ENCODE results near the gene GTPBP1. TPM values are rescaled to one million over a fixed set of nuclear protein-coding genes. Genes with fewer than 3 reads are reported as not detected.

Gene GTPBP1
- total RNA-seq, 2 experiments from 2014 or later, result 51.1 to 95.0 TPM

DNA sequence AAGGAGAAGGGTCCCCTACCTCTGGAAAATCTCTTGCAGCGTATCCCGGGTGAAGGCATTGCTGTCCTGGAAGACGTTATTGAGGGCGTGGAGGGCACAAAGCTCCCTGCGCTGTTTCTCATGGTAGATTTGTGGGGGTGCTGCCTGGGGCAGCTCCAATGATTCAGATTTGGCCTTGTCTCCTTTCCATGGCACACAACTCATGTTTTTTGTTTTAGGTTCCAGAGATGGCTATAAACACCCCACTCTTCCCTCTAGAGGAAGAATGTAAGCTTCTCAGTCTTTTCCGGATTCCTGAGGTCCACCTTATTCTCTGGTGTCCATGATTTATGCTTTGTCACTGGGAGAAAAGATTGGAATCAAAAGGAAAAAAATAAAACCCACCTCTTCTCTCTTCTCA, 6.0 kb upstream of the GTPBP1 start:
- Histone ChIP-seq H3K4me1 (ENCODE audit: insufficient read depth, low read length, poor library complexity, severe bottlenecking) (peaks cover 68% of the 10 kb centered on the region), H3K27ac (ENCODE audit: low read depth, low read length, poor library complexity, severe bottlenecking) (peak overlapping the region; percentile 75), H4K20me1 (ENCODE audit: insufficient read depth, low read length) (peaks cover 8% of the 10 kb centered on the region; the same call in 1 of the 2 replicates), H3K9me2 (ENCODE audit: insufficient read depth, low read length) (no peaks in the 10 kb centered on the region), H3K4me3 (ENCODE audit: low read depth, low read length, poor library complexity, severe bottlenecking) (peak overlapping the region; percentile 91), H3K4me2 (ENCODE audit: low read length) (peak overlapping the region; percentile 95), H3K36me3 (ENCODE audit: insufficient read depth, low read length) (peaks cover 42% of the 10 kb centered on the region), H3K79me2 (ENCODE audit: insufficient read depth, low read depth, low read length) (peaks cover 37% of the 10 kb centered on the region), H2AFZ (ENCODE audit: low read length) (peak overlapping the region; percentile 71; the same call in 1 of the 2 replicates), H3K9me3 (ENCODE audit: low read length) (no peaks in the 10 kb centered on the region)
- no peak for TF ChIP-seq EZH2phosphoT487 (IDR thresholded peaks at IDR 0.05; ENCODE audit: borderline replicate concordance, low read depth, low read length)
- TF ChIP-seq, protein P1, sequence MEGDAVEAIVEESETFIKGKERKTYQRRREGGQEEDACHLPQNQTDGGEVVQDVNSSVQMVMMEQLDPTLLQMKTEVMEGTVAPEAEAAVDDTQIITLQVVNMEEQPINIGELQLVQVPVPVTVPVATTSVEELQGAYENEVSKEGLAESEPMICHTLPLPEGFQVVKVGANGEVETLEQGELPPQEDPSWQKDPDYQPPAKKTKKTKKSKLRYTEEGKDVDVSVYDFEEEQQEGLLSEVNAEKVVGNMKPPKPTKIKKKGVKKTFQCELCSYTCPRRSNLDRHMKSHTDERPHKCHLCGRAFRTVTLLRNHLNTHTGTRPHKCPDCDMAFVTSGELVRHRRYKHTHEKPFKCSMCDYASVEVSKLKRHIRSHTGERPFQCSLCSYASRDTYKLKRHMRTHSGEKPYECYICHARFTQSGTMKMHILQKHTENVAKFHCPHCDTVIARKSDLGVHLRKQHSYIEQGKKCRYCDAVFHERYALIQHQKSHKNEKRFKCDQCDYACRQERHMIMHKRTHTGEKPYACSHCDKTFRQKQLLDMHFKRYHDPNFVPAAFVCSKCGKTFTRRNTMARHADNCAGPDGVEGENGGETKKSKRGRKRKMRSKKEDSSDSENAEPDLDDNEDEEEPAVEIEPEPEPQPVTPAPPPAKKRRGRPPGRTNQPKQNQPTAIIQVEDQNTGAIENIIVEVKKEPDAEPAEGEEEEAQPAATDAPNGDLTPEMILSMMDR (conservative IDR thresholded peaks at IDR 0.05; ENCODE audit: low read length), result peak; percentile 19; the same call in 1 of the 2 replicates
- ChIA-PET CTCF (ENCODE audit: unreplicated experiment) (interaction anchor here (1.4 kb wide), 1 partner anchor 18 kb away, joined by 6 read pairs; the partner anchor contains the start of gene TOMM22), POLR2A (interaction anchor here (1.0 to 4.7 kb wide), 4 partner anchors 8 to 193 kb away, joined by 3 to 18 read pairs (median 4); partner anchors contain the start of gene TOMM22)
- no peak for DNase-seq (ENCODE audit: low spot score)
- intact Hi-C loops (cut with micrococcal nuclease; ENCODE audit: unreplicated experiment), result loop anchor here (10.0 kb wide), 1 partner anchor 645 kb away; the partner anchor contains the start of gene PICK1
- BruUV-seq (replicated peaks), result TSS peak; percentile 86

DNA sequence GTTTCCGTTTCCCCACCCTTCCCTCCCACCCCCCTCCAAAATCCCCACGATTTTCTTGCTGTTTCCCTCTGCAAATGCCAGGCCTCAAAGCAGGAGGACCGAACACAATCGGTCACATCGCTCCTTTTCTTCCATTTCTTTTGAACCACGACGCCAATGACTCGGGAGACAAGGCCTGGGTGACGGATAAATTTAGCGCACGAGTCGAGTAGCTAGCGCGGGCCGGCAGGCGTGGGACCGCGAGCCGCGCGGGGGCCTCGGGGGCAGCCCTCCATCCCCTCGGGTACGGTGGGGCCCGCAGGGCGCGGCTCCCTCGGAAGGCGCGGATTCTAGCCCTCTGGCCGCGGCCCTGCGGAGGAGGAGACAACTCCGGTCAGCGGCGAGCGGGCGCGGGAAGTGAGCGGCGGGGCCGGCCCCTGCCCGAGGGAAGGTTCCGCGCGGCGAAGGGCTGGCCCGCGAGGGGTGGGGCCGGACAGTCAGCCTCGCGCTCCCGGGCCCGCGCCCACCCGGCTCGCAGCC, 5.4 kb upstream of the GTPBP1 start:
- Histone ChIP-seq H2AFZ (ENCODE audit: low read length) (peak overlapping the region; percentile 71; the same call in 1 of the 2 replicates), H3K36me3 (ENCODE audit: insufficient read depth, low read length) (peaks cover 37% of the 10 kb centered on the region), H3K27ac (ENCODE audit: low read depth, low read length, poor library complexity, severe bottlenecking) (peak overlapping the region; percentile 75), H4K20me1 (ENCODE audit: insufficient read depth, low read length) (peaks cover 8% of the 10 kb centered on the region; the same call in 1 of the 2 replicates), H3K9me3 (ENCODE audit: low read length) (no peaks in the 10 kb centered on the region), H3K9me2 (ENCODE audit: insufficient read depth, low read length) (no peaks in the 10 kb centered on the region), H3K4me2 (ENCODE audit: low read length) (peak overlapping the region; percentile 95), H3K79me2 (ENCODE audit: insufficient read depth, low read depth, low read length) (peaks cover 37% of the 10 kb centered on the region), H3K4me3 (ENCODE audit: low read depth, low read length, poor library complexity, severe bottlenecking) (peak overlapping the region; percentile 91), H3K4me1 (ENCODE audit: insufficient read depth, low read length, poor library complexity, severe bottlenecking) (peaks cover 71% of the 10 kb centered on the region)
- no peak for TF ChIP-seq EZH2phosphoT487 (IDR thresholded peaks at IDR 0.05; ENCODE audit: borderline replicate concordance, low read depth, low read length)
- TF ChIP-seq, protein P1 (conservative IDR thresholded peaks at IDR 0.05; ENCODE audit: low read length), result no peak
- DNase-seq (ENCODE audit: low spot score), result no peak
- POLR2A ChIA-PET, result interaction anchor here (4.7 kb wide), 1 partner anchor 18 kb away, joined by 18 read pairs; the partner anchor contains the start of gene TOMM22
- no TSS peak for BruUV-seq (replicated peaks)
- CTCF ChIA-PET (ENCODE audit: unreplicated experiment), result no interaction called here
- intact Hi-C loops (cut with micrococcal nuclease; ENCODE audit: unreplicated experiment), result loop anchor here (10.0 kb wide), 1 partner anchor 646 kb away; the partner anchor contains the start of gene PICK1
